CMK (cell line): ENCODE results near the gene TMEM184A.
A peak's percentile ranks its signal among the peaks of the same experiment; 100 is the strongest.

Experiments
- DNase-seq: peaks from one replicate; pipeline ENCODE4 v3.0.0-alpha.2; 2010; ENCODE audit warnings: low read depth

Gene TMEM184A

GRCh38 chr7:1567049-1567771 is 11.2 kb upstream of the TMEM184A start:
- DNase-seq: no peak

- DNase-seq: peak; percentile 65
Observed at GRCh38 chr7:1566687-1567048, 10.7 kb upstream of the TMEM184A start.

GRCh38 chr7:1564603-1565022 is 8.6 kb upstream of the TMEM184A start:
- no peak for DNase-seq

GRCh38 chr7:1563981-1564602 is 8.1 kb upstream of the TMEM184A start:
- peak; percentile 94 for DNase-seq

GRCh38 chr7:1562597-1563051 is 6.6 kb upstream of the TMEM184A start:
- DNase-seq: no peak

- DNase-seq: no peak
Observed at GRCh38 chr7:1562116-1562515, 6.1 kb upstream of the TMEM184A start.

GRCh38 chr7:1561036-1561940 is 5.3 kb upstream of the TMEM184A start:
- no peak for DNase-seq

GRCh38 chr7:1560620-1561031 is 4.6 kb upstream of the TMEM184A start:
- DNase-seq: no peak

- DNase-seq: no peak
Observed at GRCh38 chr7:1559626-1560590, 3.9 kb upstream of the TMEM184A start.

GRCh38 chr7:1558841-1559625 is 3.0 kb upstream of the TMEM184A start:
- DNase-seq: no peak

- DNase-seq: no peak
Observed at GRCh38 chr7:1558181-1558811, 2.3 kb upstream of the TMEM184A start.

- no peak for DNase-seq
Observed at GRCh38 chr7:1557771-1558170, 1.8 kb upstream of the TMEM184A start.

- DNase-seq: no peak
Observed at GRCh38 chr7:1557006-1557405, 1.0 kb upstream of the TMEM184A start.

- DNase-seq: peak; percentile 47
Observed at GRCh38 chr7:1555046-1555812, 776 bp downstream of the TMEM184A start.

GRCh38 chr7:1554333-1555045 is 1.5 kb downstream of the TMEM184A start:
- no peak for DNase-seq

GRCh38 chr7:1553512-1554210 is 2.3 kb downstream of the TMEM184A start:
- no peak for DNase-seq

- DNase-seq: no peak
Observed at GRCh38 chr7:1552200-1552599, 3.8 kb downstream of the TMEM184A start.

- DNase-seq: no peak
Observed at GRCh38 chr7:1550846-1551155, 5.2 kb downstream of the TMEM184A start.
